Natural killer cell (primary cell): ENCODE data around the gene LGALS3BP. TPM values are rescaled to one million over a fixed set of nuclear protein-coding genes. Genes with fewer than 3 reads are reported as not detected.

ENCODE experiments used
- ATAC-seq, 3 donors: fragments of 150-1000 bp in 2 of 3; fragments of 200-7000 bp in 1 of 3; cut with Tn5 transposase; 1 replicate in 1 of 3; 2 replicates in 2 of 3; pipeline ENCODE4 v1.10.0; 2021; ENCODE audit warnings: mild to moderate bottlenecking in 2 of 3, moderate library complexity in 2 of 3
- DNase-seq, 2 donors: peaks; one replicate each; pipeline versions ENCODE4 v3.0.0 to v3.0.0-alpha.2; 2013 to 2021; ENCODE audit warnings: mixed read lengths in 1 of 2
- H3K27ac ChIP-seq: one replicate; pipeline ENCODE4 v1.5.1; 2013; ENCODE audit warnings: mild to moderate bottlenecking, low read length
- H3K27me3 ChIP-seq: one replicate; pipeline ENCODE4 v1.6.1; 2013; ENCODE audit warnings: low read length; ENCODE audit not compliant: control insufficient read depth, insufficient read depth
- H3K36me3 ChIP-seq: one replicate; pipeline ENCODE4 v1.6.1; 2013; ENCODE audit warnings: low read length; ENCODE audit not compliant: control insufficient read depth, insufficient read depth
- H3K4me1 ChIP-seq: one replicate; pipeline ENCODE4 v1.6.1; 2013; ENCODE audit warnings: low read length; ENCODE audit not compliant: control insufficient read depth, insufficient read depth
- H3K4me3 ChIP-seq: one replicate; pipeline ENCODE4 v1.5.1; 2013; ENCODE audit warnings: low read length
- H3K9me3 ChIP-seq: one replicate; pipeline ENCODE4 v1.6.1; 2013; ENCODE audit warnings: low read length; ENCODE audit not compliant: control insufficient read depth, insufficient read depth
- H3K27ac Mint-ChIP-seq, 2 donors: one replicate each; pipeline ENCODE4 v1.8.0; 2022; ENCODE audit warnings: mild to moderate bottlenecking in 2 of 2, mixed read lengths in 2 of 2, moderate library complexity in 1 of 2
- H3K27me3 Mint-ChIP-seq, 2 donors: one replicate each; pipeline ENCODE4 v1.8.0; 2022; ENCODE audit warnings: low read depth in 2 of 2, mixed read lengths in 2 of 2
- H3K36me3 Mint-ChIP-seq: one replicate; pipeline ENCODE4 v1.8.0; 2022; ENCODE audit warnings: mixed read lengths
- H3K4me1 Mint-ChIP-seq, 2 donors: one replicate each; pipeline ENCODE4 v1.8.0; 2022; ENCODE audit warnings: mixed read lengths in 2 of 2
- H3K4me3 Mint-ChIP-seq: one replicate; pipeline ENCODE4 v1.8.0; 2022; ENCODE audit warnings: mild to moderate bottlenecking, moderate library complexity, mixed read lengths
- H3K9me3 Mint-ChIP-seq, 2 donors: one replicate each; pipeline ENCODE4 v1.8.0; 2022; ENCODE audit warnings: mixed read lengths in 2 of 2
- CTCF ChIP-seq: fragments of 200-600 bp; IDR thresholded peaks from one replicate; pipeline ENCODE4 v1.8.0; 2022; ENCODE audit warnings: antibody characterized with exemption
- WGBS: methylation state at CpG from one replicate; pipeline ENCODE4 v1.1.7; 2013; ENCODE audit warnings: missing lambda C conversion rate; ENCODE audit not compliant: insufficient coverage; 5-methylcytosine and 5-hydroxymethylcytosine counted together
- intact Hi-C: fragments of 100-400 bp; cut with micrococcal nuclease; formaldehyde crosslinking; loops from one replicate; pipeline ENCODE4 v1.14.2; 2022
- total RNA-seq, 4 donors: library from RNA; stranded (reverse); fragments of 120-200 nt in 1 of 4; gene quantifications; one replicate each; pipeline versions ENCODE4 v1.2.3 to v1.2.4, GENCODE V29; 2013 to 2022

Gene LGALS3BP
- total RNA-seq, 3 donors from 2014 or later (not counting 1 experiment from before 2014, with no cell fraction given): 4.2 to 8.8 (median 4.2) TPM

GRCh38 chr17:78970834-78971755 is 8.6 kb downstream of the LGALS3BP start:
- Histone ChIP-seq H3K36me3 (no peaks in the 10 kb centered on the region), H3K9me3 (no peaks in the 10 kb centered on the region), H3K27me3 (no peaks in the 10 kb centered on the region), H3K27ac (no peak overlapping the region), H3K4me3 (no peak overlapping the region), H3K4me1 (peaks cover 7% of the 10 kb centered on the region)
- Mint-ChIP-seq H3K27me3 (no peaks in the 10 kb centered on the region), H3K4me1 (peaks cover 6 to 7% of the 10 kb centered on the region in 2 donors), H3K4me3 (no peak overlapping the region), H3K27ac (peak overlapping the region in 1 of 2 donors; percentile 30), H3K36me3 (no peaks in the 10 kb centered on the region), H3K9me3 (no peaks in the 10 kb centered on the region)
- peak; percentile 69 to 89 for DNase-seq
- ATAC-seq: peak; percentile 73 to 83 (median 81)
- intact Hi-C loops: loop anchor here (1.0 kb wide), 2 partner anchors 106 to 474 kb away; no protein-coding TSS in a partner anchor
- peak; percentile 87 for TF ChIP-seq CTCF
- 52% methylated on average over 33 of the region's 33 CpGs for WGBS

- DNase-seq: no peak
- no peak for ATAC-seq
- Mint-ChIP-seq H3K4me1 (peaks cover 6 to 7% of the 10 kb centered on the region in 2 donors), H3K9me3 (no peaks in the 10 kb centered on the region), H3K36me3 (no peaks in the 10 kb centered on the region), H3K4me3 (no peak overlapping the region), H3K27me3 (no peaks in the 10 kb centered on the region), H3K27ac (no peak overlapping the region)
- WGBS: 83% methylated on average over 9 of the region's 9 CpGs
- Histone ChIP-seq H3K27ac (no peak overlapping the region), H3K4me1 (peaks cover 7% of the 10 kb centered on the region), H3K9me3 (no peaks in the 10 kb centered on the region), H3K36me3 (no peaks in the 10 kb centered on the region), H3K4me3 (no peak overlapping the region), H3K27me3 (no peaks in the 10 kb centered on the region)
- intact Hi-C loops: no loop called here
- no peak for TF ChIP-seq CTCF
Observed at GRCh38 chr17:78969865-78970264, 9.9 kb downstream of the LGALS3BP start.

- Mint-ChIP-seq H3K27me3 (no peaks in the 10 kb centered on the region), H3K36me3 (no peaks in the 10 kb centered on the region), H3K9me3 (no peaks in the 10 kb centered on the region), H3K4me3 (no peak overlapping the region), H3K4me1 (peaks cover 6 to 7% of the 10 kb centered on the region in 2 donors), H3K27ac (no peak overlapping the region)
- no peak overlapping the region for H3K27ac ChIP-seq
- no peaks in the 10 kb centered on the region for H3K9me3 ChIP-seq
- H3K36me3 ChIP-seq: no peaks in the 10 kb centered on the region
- intact Hi-C loops: no loop called here
- H3K27me3 ChIP-seq: no peaks in the 10 kb centered on the region
- no peak for DNase-seq
- 89% methylated on average over 21 of the region's 21 CpGs for WGBS
- no peak overlapping the region for H3K4me3 ChIP-seq
- TF ChIP-seq CTCF: no peak
- ATAC-seq: no peak
- H3K4me1 ChIP-seq: peaks cover 7% of the 10 kb centered on the region
Observed at GRCh38 chr17:78967782-78968362, 11.9 kb downstream of the LGALS3BP start.
